Karpas-422 (cell line): ENCODE measurements around the gene TLX3. TPM values are rescaled to one million over a fixed set of nuclear protein-coding genes. Genes with fewer than 3 reads are reported as not detected.
"Not testable (repeated sequence)": the region's sequence is repeated elsewhere in the genome, so short reads cannot be mapped to it uniquely, and the experiment has no call there.

ENCODE experiments used
- DNase-seq: peaks from one replicate; pipeline ENCODE4 v3.0.0-alpha.2; 2015
- H2AFZ ChIP-seq: fragments of 200-600 bp; sonication (generic); 2 replicates; pipeline ENCODE4 v1.6.1; 2014; ENCODE audit warnings: antibody characterized with exemption, low read length, mixed read lengths
- H3K27ac ChIP-seq: fragments of 200-600 bp; sonication (generic); 2 replicates; pipeline ENCODE4 v1.5.1; 2014; ENCODE audit warnings: mild to moderate bottlenecking, low read length, moderate library complexity
- H3K27me3 ChIP-seq: fragments of 200-600 bp; sonication (generic); 2 replicates; pipeline ENCODE4 v1.6.1; 2014; ENCODE audit warnings: low read length, mixed read lengths
- H3K36me3 ChIP-seq: fragments of 200-600 bp; sonication (generic); 2 replicates; pipeline ENCODE4 v1.6.1; 2014; ENCODE audit warnings: low read length, mixed read lengths; ENCODE audit not compliant: insufficient read depth
- H3K4me1 ChIP-seq: fragments of 200-600 bp; sonication (generic); 2 replicates; pipeline ENCODE4 v1.6.1; 2014; ENCODE audit warnings: mild to moderate bottlenecking, low read length, mixed read lengths
- H3K4me2 ChIP-seq: fragments of 200-600 bp; sonication (generic); 2 replicates; pipeline ENCODE4 v1.6.1; 2014; ENCODE audit warnings: low read length, low read depth, mild to moderate bottlenecking; ENCODE audit not compliant: poor library complexity, severe bottlenecking
- H3K4me3 ChIP-seq: fragments of 200-600 bp; sonication (generic); 2 replicates; pipeline ENCODE4 v1.5.1; 2014; ENCODE audit warnings: mild to moderate bottlenecking, antibody characterized with exemption, low read length, mixed read lengths
- H3K79me2 ChIP-seq: fragments of 200-600 bp; sonication (generic); 2 replicates; pipeline ENCODE4 v1.6.1; 2014; ENCODE audit warnings: mild to moderate bottlenecking, low read length, mixed read lengths
- H3K9ac ChIP-seq: fragments of 200-600 bp; sonication (generic); 2 replicates; pipeline ENCODE4 v1.6.0; 2014; ENCODE audit warnings: low read length
- H3K9me2 ChIP-seq: fragments of 200-600 bp; sonication (generic), shearing (Covaris generic); replicated peaks from 2 replicates; pipeline ENCODE4 v1.6.0; 2014; ENCODE audit warnings: mild to moderate bottlenecking, low read length, moderate library complexity; ENCODE audit not compliant: insufficient read depth
- H3K9me3 ChIP-seq: fragments of 300-700, 200-600 bp; sonication (generic); 2 replicates; pipeline ENCODE4 v1.6.1; 2014; ENCODE audit warnings: low read length, mixed read lengths
- H4K20me1 ChIP-seq: fragments of 200-600 bp; sonication (generic); 2 replicates; pipeline ENCODE4 v1.6.1; 2014; ENCODE audit warnings: mild to moderate bottlenecking, antibody characterized with exemption, low read length, low read depth; ENCODE audit not compliant: insufficient read depth
- total RNA-seq: library from RNA; depleted of rRNA; stranded (reverse); fragments of >200 nt; shearing (Covaris generic); gene quantifications from 2 replicates; pipeline ENCODE4 v1.2.3, GENCODE V29; 2014; ENCODE audit warnings: low replicate concordance

The TLX3 gene
- total RNA-seq, 1 experiment from 2014 or later = not detected

- Histone ChIP-seq H3K9me2 (no peaks in the 10 kb centered on the region), H3K27ac (no peak overlapping the region), H3K9me3 (no peaks in the 10 kb centered on the region), H3K9ac (no peak overlapping the region), H3K27me3 (no peaks in the 10 kb centered on the region), H2AFZ (no peak overlapping the region), H3K4me1 (peaks cover 7% of the 10 kb centered on the region), H3K36me3 (no peaks in the 10 kb centered on the region), H3K4me2 (no peak overlapping the region), H3K79me2 (no peaks in the 10 kb centered on the region), H3K4me3 (no peak overlapping the region), H4K20me1 (no peaks in the 10 kb centered on the region)
- DNase-seq = no peak
Measured at GRCh38 chr5:171295801-171296200, 13.2 kb upstream of the TLX3 start.

GRCh38 chr5:171297941-171298340, 11.1 kb upstream of the TLX3 start:
- not testable (repeated sequence) for H3K4me2 ChIP-seq, H3K79me2 ChIP-seq, H3K9me2 ChIP-seq

GRCh38 chr5:171299228-171299627, 9.8 kb upstream of the TLX3 start:
- Histone ChIP-seq H3K79me2 (no peaks in the 10 kb centered on the region), H3K36me3 (no peaks in the 10 kb centered on the region), H3K4me2 (no peak overlapping the region), H3K4me1 (peaks cover 7% of the 10 kb centered on the region), H3K9me3 (no peaks in the 10 kb centered on the region), H4K20me1 (no peaks in the 10 kb centered on the region), H2AFZ (no peak overlapping the region), H3K9me2 (no peaks in the 10 kb centered on the region), H3K4me3 (no peak overlapping the region), H3K27ac (no peak overlapping the region), H3K9ac (no peak overlapping the region), H3K27me3 (no peaks in the 10 kb centered on the region)
- DNase-seq = no peak

More at GRCh38 chr5:171297941-171298340, 11.1 kb upstream of the TLX3 start:
- H3K9me3 ChIP-seq, H3K27ac ChIP-seq, H3K36me3 ChIP-seq, H3K4me1 ChIP-seq, H3K27me3 ChIP-seq, H4K20me1 ChIP-seq, DNase-seq, H3K9ac ChIP-seq, H3K4me3 ChIP-seq, H2AFZ ChIP-seq: not testable (repeated sequence)

- H3K4me1 ChIP-seq = peaks cover 7% of the 10 kb centered on the region
- no peak for DNase-seq
- H3K27ac ChIP-seq = no peak overlapping the region
- no peaks in the 10 kb centered on the region for H3K9me3 ChIP-seq
- no peaks in the 10 kb centered on the region for H4K20me1 ChIP-seq
- H3K9me2 ChIP-seq = no peaks in the 10 kb centered on the region
- H3K9ac ChIP-seq = no peak overlapping the region
- H2AFZ ChIP-seq = no peak overlapping the region
- no peaks in the 10 kb centered on the region for H3K79me2 ChIP-seq
- no peak overlapping the region for H3K4me2 ChIP-seq
- H3K36me3 ChIP-seq = no peaks in the 10 kb centered on the region
- no peaks in the 10 kb centered on the region for H3K27me3 ChIP-seq
- H3K4me3 ChIP-seq = no peak overlapping the region
Measured at GRCh38 chr5:171299851-171300250, 9.2 kb upstream of the TLX3 start.

GRCh38 chr5:171300358-171300757, 8.7 kb upstream of the TLX3 start:
- no peaks in the 10 kb centered on the region for H4K20me1 ChIP-seq
- no peaks in the 10 kb centered on the region for H3K79me2 ChIP-seq
- H3K27ac ChIP-seq = no peak overlapping the region
- H3K9me3 ChIP-seq = no peaks in the 10 kb centered on the region
- H3K9me2 ChIP-seq = no peaks in the 10 kb centered on the region
- no peaks in the 10 kb centered on the region for H3K27me3 ChIP-seq
- H3K9ac ChIP-seq = no peak overlapping the region
- no peak overlapping the region for H3K4me3 ChIP-seq
- DNase-seq = no peak
- H3K4me2 ChIP-seq = no peak overlapping the region
- H3K4me1 ChIP-seq = peaks cover 7% of the 10 kb centered on the region
- no peaks in the 10 kb centered on the region for H3K36me3 ChIP-seq
- H2AFZ ChIP-seq = no peak overlapping the region

GRCh38 chr5:171306166-171306565, 2.9 kb upstream of the TLX3 start:
- no peaks in the 10 kb centered on the region for H3K4me1 ChIP-seq
- H3K27ac ChIP-seq = no peak overlapping the region
- H2AFZ ChIP-seq = no peak overlapping the region
- H3K9me3 ChIP-seq = no peaks in the 10 kb centered on the region; the same call in 1 of the 2 replicates
- H3K4me2 ChIP-seq = no peak overlapping the region
- no peaks in the 10 kb centered on the region for H4K20me1 ChIP-seq
- no peaks in the 10 kb centered on the region for H3K27me3 ChIP-seq
- DNase-seq = no peak
- H3K79me2 ChIP-seq = no peaks in the 10 kb centered on the region
- no peaks in the 10 kb centered on the region for H3K36me3 ChIP-seq
- no peak overlapping the region for H3K4me3 ChIP-seq
- no peaks in the 10 kb centered on the region for H3K9me2 ChIP-seq
- no peak overlapping the region for H3K9ac ChIP-seq

- Histone ChIP-seq H2AFZ (no peak overlapping the region), H3K4me2 (no peak overlapping the region), H3K9me2 (no peaks in the 10 kb centered on the region), H3K9me3 (no peaks in the 10 kb centered on the region; the same call in 1 of the 2 replicates), H3K4me1 (no peaks in the 10 kb centered on the region), H3K27me3 (no peaks in the 10 kb centered on the region), H3K79me2 (no peaks in the 10 kb centered on the region), H4K20me1 (no peaks in the 10 kb centered on the region), H3K36me3 (no peaks in the 10 kb centered on the region), H3K4me3 (no peak overlapping the region), H3K27ac (no peak overlapping the region), H3K9ac (no peak overlapping the region)
- no peak for DNase-seq
Measured at GRCh38 chr5:171306781-171307591, 2.1 kb upstream of the TLX3 start.

GRCh38 chr5:171307789-171308452, 1.1 kb upstream of the TLX3 start:
- no peak overlapping the region for H3K4me3 ChIP-seq
- no peak overlapping the region for H3K27ac ChIP-seq
- H3K4me2 ChIP-seq = no peak overlapping the region
- H3K4me1 ChIP-seq = no peaks in the 10 kb centered on the region
- no peaks in the 10 kb centered on the region for H3K27me3 ChIP-seq
- no peaks in the 10 kb centered on the region for H4K20me1 ChIP-seq
- H3K9me2 ChIP-seq = no peaks in the 10 kb centered on the region
- no peaks in the 10 kb centered on the region for H3K79me2 ChIP-seq
- no peak for DNase-seq
- H2AFZ ChIP-seq = no peak overlapping the region
- no peaks in the 10 kb centered on the region; the same call in 1 of the 2 replicates for H3K9me3 ChIP-seq
- H3K36me3 ChIP-seq = no peaks in the 10 kb centered on the region
- H3K9ac ChIP-seq = no peak overlapping the region
